Stimulated activated CD8-positive, alpha-beta memory T cell treated with anti-CD3 and anti-CD28 coated beads, Interleukin-4, amount 100 ng/mL, for 24 hours (primary cell): Measurements from ENCODE around the gene FAM156B.
"Not testable (repeated sequence)": the region's sequence is repeated elsewhere in the genome, so short reads cannot be mapped to it uniquely, and the experiment has no call there.

Source experiments
- DNase-seq: peaks from one replicate; pipeline ENCODE4 v3.0.0-alpha.2; 2020; ENCODE audit warnings: low read depth

The FAM156B gene

DNA sequence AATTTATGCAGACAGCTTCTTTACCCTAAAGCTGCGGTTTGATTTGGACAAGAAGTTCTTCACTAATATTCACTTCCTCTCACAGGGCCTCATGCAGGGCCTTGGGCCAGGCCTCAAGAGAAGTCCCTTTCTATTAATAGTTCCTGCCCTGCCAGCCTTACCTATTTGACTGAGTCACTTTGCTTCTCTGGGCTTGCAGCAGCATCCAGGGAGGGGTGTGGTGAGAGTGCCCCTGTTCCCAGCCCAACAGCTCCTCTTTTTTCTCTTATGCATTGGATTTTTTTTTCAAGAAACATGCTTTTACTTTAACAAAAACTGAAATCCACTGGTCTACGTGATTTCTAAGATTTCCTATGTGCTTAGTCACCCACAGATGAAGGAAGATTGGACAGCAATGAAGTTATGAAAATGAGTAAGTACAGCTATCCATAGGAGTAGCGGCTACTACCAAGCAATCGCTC lies 26.7 kb downstream of the FAM156B start:
- no peak for DNase-seq

DNA sequence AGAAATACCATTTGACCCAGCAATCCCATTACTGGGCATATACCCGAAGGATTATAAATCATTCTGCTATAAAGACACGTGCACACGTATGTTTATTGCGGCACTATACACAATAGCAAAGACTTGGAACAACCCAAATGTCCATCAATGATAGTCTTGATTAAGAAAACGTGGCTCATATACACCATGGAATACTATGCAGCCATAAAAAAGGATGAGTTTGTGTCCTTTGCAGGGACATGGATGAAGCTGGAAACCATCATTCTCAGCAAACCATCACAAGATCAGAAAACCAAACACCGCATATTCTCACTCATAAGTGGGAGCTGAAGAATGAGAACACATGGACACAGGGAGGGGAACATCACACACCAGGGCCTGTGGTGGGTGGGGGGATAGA lies 33.1 kb downstream of the FAM156B start:
- DNase-seq, result not testable (repeated sequence)

DNA sequence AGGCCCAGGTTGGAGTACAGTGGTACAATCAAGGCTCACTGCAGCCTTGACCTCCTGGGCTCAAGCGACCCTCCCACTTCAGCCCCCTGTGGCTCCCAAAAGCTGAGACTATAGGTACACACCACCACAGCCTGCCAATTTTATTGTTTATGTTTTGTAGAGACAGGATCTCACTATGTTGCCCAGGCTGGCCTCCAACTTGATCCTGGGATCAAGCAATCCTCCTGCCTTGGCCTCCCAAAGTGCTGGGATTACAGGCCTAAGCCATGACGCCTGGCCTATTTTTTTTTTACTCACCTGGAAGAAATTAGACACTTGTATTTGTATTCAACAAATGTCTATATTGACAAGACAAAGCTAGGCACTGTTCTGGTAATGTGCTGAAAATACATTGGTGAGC lies 36.1 kb downstream of the FAM156B start:
- DNase-seq, result no peak

DNA sequence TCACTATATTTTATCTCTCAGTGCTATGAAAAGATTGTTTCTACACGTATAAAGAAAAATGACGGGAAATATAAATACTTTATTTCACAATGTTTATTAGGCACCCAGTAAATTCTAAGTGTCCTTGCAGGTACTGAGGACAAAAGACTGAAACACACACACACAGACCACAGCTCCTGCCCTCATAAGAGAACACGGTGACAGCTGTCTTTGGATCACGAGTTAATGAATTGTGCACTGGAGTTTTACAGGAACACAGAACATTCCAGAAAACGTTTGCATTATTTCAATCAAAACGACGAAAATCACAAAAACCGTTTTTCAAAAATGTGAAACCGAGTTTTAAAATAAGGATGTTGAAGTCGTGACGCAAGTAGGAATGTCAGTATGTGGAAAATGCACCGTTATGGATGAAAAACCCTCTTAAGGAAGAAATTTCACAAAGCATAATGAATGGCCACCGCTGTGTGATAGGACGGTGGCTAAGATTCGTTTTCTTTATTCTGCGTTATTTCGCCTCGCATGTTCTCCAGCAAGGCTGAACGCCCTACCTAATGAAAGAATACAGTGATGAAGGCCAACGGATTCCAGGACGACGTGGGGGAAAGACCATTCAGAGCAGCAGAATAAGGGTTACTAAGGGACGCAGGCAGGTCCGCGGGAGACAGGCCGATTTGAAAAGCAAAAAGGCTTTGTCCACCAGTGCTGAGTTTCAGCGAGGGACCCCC lies 37.0 kb downstream of the FAM156B start:
- no peak for DNase-seq

DNA sequence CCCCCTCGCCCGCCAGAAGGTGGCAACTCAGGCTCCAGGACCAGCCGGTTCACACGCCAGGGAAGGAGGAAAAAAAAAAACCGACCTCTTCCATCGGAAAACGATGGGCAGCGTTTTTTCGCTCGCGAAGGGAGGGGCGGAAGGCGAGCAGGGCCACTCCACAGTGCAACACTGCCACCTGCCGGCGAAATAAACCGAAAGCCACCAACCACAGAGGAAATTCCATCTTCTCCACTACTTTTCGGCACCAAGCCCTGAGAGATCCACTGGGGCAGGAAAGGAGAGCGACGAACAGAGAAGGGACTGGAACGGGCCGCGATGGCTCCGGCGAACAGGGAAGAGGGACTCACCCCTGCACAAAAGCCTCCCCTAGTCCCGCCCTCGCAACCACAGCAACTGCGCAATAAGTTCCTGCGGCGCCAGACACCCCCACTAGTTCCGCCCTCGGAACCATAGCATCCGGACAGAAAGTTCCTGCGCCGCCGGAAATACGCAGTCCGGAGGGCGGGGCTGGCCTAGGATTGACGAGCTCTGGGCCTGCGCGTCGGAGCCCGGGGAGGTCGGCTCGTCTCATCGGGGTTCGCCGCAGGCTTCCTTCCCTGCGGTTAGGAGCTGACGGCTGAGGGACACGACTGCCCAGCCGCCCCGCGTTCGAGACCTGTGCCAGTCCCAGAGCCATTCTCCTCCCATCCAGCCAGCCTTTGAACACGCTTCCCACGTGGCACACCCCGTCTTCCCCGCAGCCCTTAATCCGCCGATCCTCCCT lies 37.8 kb downstream of the FAM156B start:
- DNase-seq, result peak; percentile 94

DNA sequence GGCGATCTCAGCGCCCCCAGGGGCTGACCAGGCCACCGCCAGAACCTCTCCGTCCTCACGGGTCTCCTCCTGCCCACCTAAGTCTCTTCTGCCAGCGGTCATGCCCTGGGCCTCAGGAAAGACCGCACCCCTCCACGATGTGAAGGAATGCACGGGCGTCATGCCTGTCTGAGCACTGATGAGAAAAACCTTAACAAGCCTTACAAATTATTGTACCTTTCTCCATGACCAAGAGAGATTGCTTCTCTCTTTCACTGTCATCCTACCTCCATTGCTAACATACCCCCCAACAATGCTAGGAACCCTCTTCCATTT lies 38.3 kb downstream of the FAM156B start:
- not testable (repeated sequence) for DNase-seq

DNA sequence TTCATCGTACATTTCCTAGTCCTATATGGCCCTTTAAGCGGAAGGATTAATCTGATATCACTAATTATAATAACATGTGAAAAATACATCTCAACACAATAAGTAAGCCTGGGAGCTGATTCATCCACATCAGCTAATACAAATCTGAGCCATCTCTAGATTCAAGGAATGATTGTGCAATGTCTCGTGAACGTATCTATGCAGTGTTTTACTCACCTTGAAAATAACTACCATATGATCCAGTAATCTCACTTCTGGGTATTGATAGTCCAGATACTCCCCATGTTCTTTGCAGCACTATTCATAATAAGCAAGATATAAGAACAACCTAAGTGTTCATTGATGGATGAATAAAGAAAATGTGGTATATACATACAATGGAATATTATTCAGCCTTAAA lies 43.6 kb downstream of the FAM156B start:
- DNase-seq, result not testable (repeated sequence)

DNA sequence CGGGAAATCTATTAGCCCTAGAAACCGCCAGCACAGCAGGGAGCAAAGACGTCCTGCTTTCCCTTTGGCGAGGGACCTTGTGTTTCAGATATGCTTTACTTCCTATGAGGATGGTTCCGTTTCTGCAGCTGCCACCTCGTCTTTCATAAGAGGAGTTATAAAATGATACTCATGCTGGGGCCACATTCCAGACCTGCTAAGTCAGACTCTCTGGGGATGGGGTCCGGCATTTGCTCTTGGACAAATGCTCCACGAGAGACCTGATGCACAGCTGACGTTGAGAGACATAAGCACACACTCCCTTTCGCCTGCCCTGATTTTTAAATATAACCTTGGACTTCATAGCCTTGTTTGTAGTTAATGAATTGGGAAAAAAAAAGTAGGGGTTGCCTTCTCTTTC lies 44.6 kb downstream of the FAM156B start:
- DNase-seq, result not testable (repeated sequence)

DNA sequence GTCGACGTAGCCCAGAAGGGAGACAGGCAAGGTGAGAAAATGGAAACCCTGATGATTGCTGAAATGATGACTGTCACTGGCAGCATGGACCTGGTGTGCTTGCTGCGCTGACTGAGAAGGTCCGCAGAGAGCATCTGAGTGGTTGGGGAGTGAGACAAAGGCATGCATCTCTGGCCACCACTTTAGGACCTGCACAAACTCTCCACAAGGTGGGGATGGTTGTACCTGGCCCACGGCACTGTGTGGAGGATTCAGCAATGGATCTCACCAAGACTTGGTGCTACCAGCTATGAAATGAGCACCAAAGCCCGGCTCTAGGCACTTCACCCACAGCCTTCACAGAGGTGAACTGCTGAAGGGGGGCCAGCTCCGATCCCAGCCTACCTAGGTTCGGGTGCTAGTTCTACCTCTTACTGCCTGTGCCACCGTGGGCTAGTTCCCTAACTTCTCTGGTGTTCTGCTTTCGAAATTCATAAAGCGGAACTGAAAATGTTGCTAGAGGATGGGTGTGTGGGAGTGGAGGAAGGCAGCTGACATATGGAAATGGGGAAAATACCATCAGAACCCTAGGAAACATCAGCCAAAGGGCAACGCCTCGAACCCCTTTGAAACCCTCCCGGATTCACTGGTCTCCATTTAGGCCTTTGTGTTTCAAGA lies 48.8 kb downstream of the FAM156B start:
- not testable (repeated sequence) for DNase-seq

DNA sequence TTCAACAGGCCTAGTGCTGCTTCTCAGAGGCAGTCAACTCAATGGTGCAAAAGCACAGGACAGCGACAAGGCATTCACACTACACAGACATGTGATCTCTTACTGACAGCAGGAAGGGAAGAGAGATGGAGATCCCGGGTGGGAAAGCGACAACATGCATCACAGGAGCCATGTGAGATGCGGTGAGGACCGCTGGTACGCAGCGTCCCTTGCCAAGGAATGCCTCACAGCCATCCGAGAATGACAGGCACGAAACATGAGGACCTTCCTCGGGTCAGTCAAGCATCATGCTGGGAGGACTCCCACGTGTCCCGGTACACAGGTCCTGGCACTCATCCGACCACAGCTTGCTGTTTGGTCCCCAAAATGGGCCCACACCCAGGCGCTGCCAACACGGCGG lies 50.4 kb downstream of the FAM156B start:
- DNase-seq, result not testable (repeated sequence)

DNA sequence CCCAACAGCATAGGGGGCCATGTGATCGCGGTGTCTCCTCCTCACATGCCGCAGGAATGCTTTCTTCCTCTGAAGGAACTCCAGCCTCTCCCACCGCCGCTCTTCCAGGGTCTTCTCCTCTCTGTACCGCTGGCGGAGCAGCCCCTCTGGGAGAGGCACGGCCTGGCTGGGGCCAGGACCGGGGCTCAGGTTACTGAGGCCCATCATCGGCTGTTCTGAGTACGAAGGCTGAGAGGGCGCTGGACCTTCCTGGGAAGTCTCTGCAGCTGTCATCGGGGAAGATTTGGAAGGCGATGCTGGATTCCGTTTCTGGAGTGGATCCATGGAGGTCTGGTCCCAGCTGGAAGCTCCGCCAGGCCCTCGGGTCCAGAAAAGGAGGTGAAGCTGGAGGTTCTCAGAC lies 51.1 kb downstream of the FAM156B start:
- DNase-seq, result not testable (repeated sequence)

DNA sequence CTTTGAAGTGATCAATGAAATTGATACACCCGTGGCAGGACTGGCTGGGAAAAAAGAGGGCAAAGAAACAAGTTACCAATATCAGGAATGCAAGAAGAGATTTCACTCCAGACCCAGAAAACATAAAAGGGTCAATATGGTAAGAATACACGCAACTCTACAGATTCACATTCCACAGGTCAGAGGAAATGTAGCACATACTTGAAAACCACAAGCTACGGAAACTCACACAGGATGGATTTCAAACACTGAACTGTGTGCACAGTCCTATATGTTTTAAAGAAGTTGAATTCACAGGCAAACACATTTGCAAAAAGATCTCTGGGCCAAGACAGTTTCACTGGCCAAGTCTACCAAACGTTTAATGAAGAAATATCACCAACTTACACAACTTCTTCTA lies 52.2 kb downstream of the FAM156B start:
- DNase-seq, result not testable (repeated sequence)

DNA sequence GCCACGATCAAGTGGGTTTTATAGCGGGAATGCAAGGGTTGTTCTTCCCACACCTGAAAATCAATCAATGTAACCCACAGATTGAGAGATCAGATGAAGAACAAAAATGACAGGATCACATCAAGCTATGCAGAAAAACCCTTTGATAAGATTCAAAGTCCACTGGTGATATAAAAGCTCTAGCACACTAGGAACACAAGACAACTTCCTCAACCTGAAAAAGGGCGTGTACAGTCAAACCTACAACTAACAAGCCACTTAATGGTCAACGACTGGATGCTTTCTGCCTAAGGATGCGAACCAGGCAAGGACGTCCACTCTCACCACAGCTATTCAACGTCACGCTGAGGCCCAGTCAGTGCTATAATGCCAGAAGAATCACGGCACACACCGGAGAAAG lies 52.8 kb downstream of the FAM156B start:
- not testable (repeated sequence) for DNase-seq
